GM19238 (cell line): Measurements from ENCODE around the gene NME3.

Source experiments
- DNase-seq: peaks from one replicate; pipeline ENCODE4 v3.0.0; 2011; ENCODE audit warnings: low spot score; ENCODE audit not compliant: insufficient read length

The NME3 gene

GRCh38 chr16:1727651-1728624 is 43.4 kb downstream of the NME3 start:
- DNase-seq, result no peak

- DNase-seq, result no peak
Observed at GRCh38 chr16:1726661-1727502, 44.5 kb downstream of the NME3 start.

- DNase-seq, result no peak
Observed at GRCh38 chr16:1724491-1724890, 46.9 kb downstream of the NME3 start.

GRCh38 chr16:1723450-1724147 is 47.7 kb downstream of the NME3 start:
- DNase-seq, result no peak

- DNase-seq, result no peak
Observed at GRCh38 chr16:1721372-1721771, 50.0 kb downstream of the NME3 start.
